GM20431 (cell line): Measurements from ENCODE around the gene POM121L2.

Source experiments
- in situ Hi-C: fragments of 300-500 bp; cut with MseI, MboI; formaldehyde crosslinking; loops from one replicate; pipeline ENCODE4 v1.15.0; 2020; ENCODE audit warnings: low sequenced_read_pairs; ENCODE audit not compliant: unreplicated experiment

POM121L2 gene

GRCh38 chr6:27312146-27312949 is at the start of gene POM121L2:
Gene POM121L2 (minus strand): TSS chr6:27312273. CDS start chr6:27312170, 103 bp downstream.
- in situ Hi-C loops = no loop called here

GRCh38 chr6:27359231-27359630 is 47.2 kb upstream of the POM121L2 start:
- in situ Hi-C loops = no loop called here

DNA sequence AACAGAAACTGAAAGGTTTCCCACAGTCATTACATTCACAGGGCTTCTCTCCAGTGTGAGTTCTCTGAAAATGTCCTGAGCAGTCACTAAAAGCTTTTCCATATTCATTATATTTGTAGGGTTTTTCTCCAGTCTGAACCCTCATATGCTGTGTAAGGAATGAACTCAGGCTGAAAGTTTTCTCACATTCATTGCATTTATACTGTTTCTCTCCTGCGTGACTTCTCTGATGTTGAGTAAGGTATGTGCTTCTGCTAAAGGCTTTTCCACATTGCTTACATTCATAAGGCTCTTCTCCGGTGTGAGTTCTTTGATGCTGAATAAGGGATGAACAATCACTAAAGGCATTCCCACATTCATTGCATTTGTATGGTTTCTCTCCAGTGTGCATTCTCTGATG is 46.7 kb upstream of the POM121L2 start:
- in situ Hi-C loops = no loop called here

DNA sequence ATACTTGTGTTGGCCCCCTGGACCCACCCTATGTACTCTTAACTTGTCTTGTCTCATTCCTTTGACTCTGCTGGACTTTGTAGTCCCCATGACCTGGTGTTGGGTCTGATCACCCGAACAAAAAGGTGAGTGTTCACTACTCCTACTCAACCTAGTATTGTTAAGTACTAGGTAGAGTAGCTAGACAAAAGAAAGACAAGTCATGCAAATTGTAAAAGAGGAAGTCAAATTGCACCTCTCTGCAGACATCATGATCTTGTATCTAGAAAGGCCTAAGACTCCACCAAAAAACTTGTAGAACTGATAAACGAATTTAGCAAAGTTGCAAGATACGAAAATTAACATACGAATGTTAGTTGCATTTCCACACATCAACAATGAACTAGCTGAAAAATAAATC is 40.8 kb upstream of the POM121L2 start:
- in situ Hi-C loops = no loop called here

DNA sequence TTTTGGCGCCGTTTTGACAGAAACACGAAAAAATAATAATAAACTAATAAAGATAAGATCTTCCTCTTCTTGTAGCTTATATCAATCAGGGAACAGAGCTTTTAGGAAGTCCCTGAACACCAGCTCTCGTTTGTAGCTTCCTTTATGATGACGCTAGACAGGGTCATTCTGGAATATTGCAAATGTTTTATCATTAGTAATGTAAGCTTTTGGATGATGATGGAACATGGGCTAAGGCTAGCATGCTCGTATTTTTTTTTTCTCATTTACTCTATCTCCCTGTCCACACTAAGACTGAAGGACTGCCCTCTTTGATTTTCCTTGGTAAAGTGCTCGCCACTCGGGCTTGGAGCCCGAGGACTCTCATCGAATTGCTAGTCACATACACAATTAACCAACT is 22.1 kb upstream of the POM121L2 start:
- in situ Hi-C loops = no loop called here

GRCh38 chr6:27333642-27334040 is 21.6 kb upstream of the POM121L2 start:
- in situ Hi-C loops = no loop called here

GRCh38 chr6:27332692-27333641 is 20.9 kb upstream of the POM121L2 start:
- in situ Hi-C loops = no loop called here

DNA sequence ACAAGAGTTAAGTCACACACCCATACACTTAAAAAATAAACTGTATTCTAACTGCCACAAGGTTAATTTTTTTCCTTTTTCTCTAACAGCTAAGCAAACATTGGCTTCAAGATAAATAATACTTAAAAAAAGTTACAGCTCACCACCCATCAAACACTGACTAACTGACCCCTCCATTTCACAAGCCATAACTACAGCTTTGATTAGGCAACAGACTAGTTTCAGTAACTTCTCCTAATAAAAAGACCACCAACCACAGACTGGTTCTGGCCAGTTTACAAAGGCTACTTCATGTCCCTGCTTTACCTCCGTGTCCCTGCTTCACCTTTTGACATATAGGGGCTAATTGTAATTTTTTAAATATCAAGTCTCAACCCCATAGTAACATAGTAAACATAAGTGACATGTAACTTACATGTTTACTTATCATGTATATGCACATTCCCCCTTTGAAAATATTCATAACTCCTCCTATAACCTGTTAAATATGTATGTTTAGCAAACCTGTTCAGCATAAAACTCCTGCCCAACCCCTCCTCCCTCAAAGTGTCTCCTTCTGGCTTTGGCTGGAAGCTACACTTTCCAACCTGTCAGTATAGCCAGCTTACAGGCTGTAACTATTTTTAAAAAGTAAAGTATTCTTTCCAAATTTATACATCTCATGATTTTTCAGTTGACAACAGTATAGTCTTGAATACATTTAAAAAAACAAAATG is 15.1 kb upstream of the POM121L2 start:
- in situ Hi-C loops = no loop called here

DNA sequence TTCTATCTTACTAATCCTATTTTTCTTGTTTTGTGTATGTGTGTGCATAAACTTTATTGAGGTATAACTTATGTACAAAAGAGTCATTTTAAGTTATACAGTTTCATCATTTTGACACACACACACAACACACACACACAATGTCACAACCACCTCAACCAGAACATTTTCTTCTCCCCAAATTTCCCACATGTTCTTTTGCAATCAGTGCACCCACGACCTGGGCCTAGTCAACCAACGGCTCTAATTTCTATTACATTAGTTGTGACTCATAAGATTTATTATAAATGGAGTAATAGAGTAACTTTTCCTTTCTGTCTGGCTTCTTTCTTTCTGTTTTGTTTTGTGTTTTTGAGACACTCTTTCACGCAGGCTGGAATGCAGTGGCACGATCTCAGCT is 9.8 kb upstream of the POM121L2 start:
- in situ Hi-C loops = no loop called here

GRCh38 chr6:27321370-27321769 is 9.3 kb upstream of the POM121L2 start:
- in situ Hi-C loops = no loop called here

GRCh38 chr6:27318973-27319372 is 6.9 kb upstream of the POM121L2 start:
- in situ Hi-C loops = no loop called here

- in situ Hi-C loops = no loop called here
These were observed 2.0 kb upstream of the POM121L2 start for GRCh38 chr6:27314046-27314445.

DNA sequence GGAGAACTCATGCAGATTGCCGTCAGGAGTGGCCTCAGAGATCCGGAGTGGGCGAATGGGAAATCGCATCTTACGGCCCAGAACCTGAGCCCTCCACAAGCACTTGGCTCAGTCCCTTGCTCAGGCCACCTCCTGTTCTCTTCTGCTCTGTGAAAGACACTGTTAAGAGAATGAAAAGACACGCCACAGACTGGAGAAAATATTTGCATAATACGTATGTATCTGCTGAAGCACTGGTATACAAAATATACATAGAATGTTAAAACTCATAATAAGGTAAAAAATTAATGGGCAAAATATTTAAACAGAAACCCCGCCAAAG is 838 bp upstream of the POM121L2 start:
- in situ Hi-C loops = no loop called here

DNA sequence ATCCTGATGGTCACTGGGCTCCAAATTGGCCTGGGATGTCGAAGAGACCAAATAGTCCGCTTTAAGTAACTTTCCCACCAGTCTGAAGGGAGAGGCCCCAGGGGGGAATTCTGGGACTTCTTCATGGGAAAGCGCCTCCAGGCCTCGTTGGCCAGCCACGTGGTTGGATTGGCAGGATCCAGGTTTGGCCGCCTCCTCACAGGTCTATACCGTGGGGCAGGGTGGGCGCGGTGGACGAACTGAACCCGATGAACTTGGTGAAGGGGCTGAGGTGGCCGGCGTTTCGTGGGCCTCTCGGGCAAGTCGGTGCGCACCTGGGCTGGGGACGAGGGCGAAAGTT is 297 bp downstream of the POM121L2 start:
- in situ Hi-C loops = no loop called here

- in situ Hi-C loops = no loop called here
These were observed 8.3 kb downstream of the POM121L2 start for GRCh38 chr6:27303613-27304272.

DNA sequence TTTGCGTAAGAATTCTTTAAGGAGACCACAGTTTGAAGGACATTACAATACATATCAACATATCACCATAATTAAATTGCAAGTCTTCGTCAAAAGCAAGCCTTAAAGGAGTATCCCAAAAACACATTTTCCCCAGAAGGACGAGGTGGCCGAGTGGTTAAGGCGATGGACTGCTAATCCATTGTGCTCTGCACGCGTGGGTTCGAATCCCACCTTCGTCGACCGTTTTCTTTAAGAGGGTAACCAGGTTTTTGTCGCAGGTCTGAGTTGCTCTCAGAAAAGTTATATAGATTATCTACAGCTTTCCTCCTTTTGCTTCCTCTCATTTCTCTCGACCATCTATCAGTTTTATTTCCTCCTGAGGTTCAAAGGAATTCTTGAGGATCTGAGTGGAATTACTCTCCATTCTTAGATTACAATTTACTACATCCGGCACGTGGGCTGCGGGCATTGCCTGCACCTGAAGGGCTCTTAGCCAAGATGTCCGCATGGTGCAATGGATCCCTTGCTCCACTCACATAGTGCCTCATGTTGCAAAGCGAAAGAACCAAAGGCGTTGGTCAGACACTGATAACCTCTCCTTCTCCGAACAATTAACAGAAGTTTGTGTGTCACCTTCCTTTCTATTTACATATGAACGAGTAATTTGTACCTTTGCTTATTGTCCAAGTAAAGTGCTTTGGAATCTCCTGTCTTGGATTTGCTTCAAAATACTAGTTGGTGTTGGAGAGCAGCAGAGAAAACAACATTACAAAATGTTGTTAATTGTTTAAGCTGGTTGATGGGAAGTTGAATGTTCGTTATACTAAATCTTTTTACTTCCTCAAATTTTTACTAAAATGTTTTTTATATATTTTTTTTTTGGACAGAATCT is 14.0 kb downstream of the POM121L2 start:
- in situ Hi-C loops = no loop called here

DNA sequence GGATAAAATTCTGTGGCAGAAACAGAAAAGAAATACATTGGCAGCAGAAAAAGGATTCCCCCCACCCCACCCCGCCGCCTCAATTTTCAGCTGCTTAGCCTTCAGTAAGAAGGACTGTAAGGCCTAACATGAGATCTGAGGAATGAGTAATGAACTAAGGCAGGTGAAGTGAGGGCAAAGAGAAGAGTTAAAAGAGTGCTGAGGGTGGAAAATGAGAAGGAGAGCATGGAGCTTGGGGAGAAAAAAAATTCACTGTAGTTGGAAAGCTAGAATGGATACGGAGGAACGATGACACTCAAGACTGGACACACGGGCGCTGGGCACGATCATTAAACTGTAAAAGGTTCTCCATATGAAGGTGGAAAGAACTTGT is 14.6 kb downstream of the POM121L2 start:
- in situ Hi-C loops = no loop called here

DNA sequence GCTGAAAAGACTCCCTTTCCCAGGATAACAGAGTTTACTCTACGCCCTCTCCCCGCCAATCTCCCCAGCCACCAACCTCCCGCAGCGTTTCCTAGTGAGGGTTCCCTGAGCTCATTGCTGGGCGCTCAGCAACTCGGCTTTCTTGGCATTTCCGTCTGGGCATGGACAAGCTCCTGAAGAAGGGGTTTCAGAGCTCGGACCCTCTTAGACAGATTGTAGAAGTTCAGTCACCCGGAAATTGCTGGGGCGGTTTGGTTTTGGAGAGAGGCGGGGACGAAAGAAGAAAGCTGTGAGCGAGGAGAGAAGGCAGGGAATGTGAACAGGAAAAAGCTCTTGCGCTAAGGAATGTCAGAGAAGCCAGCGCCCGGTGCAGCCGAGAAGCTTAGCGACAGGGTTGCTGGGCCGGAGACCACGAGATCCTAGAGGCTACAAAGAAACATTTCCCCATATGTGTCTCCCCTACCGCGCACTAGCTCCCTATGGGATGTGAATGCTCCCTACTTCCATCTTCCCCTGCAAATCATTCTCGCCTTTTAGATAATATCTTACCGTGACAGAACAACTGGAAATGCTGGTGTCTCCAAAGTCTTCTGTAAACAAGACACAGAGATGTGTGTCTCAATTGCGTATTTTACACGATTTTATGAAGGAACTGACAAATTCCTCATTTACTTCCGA is 15.8 kb downstream of the POM121L2 start:
- in situ Hi-C loops = no loop called here
